H7 (cell line): ENCODE results near the gene NDST1. TPM values are rescaled to one million over a fixed set of nuclear protein-coding genes. Genes with fewer than 3 reads are reported as not detected.

Source experiments
- DNase-seq: peaks from one replicate; pipeline ENCODE4 v3.0.0; 2012
- H3K27me3 ChIP-seq: 2 replicates; pipeline ENCODE4 v1.6.0; 2011; ENCODE audit warnings: mild to moderate bottlenecking, low read length; ENCODE audit not compliant: control insufficient read depth, insufficient read depth
- H3K36me3 ChIP-seq: replicated peaks from 2 replicates; pipeline ENCODE4 v1.5.1; 2011; ENCODE audit warnings: low read length; ENCODE audit not compliant: control insufficient read depth, insufficient read depth
- H3K4me3 ChIP-seq: 2 replicates; pipeline ENCODE4 v1.5.1; 2011; ENCODE audit warnings: low read depth, mild to moderate bottlenecking, control low read depth, low read length, moderate library complexity; ENCODE audit not compliant: insufficient read depth
- total RNA-seq: library from RNA; depleted of rRNA; stranded (reverse); fragments of >200 nt; shearing (Covaris generic); gene quantifications from 2 replicates; pipeline ENCODE4 v1.2.3, GENCODE V29; 2014

Gene NDST1
- total RNA-seq, 1 experiment from 2014 or later, result 24.8 TPM

- Histone ChIP-seq H3K4me3 (no peak overlapping the region), H3K27me3 (no peaks in the 10 kb centered on the region), H3K36me3 (no peaks in the 10 kb centered on the region)
- DNase-seq, result no peak
These were observed 71.0 kb downstream of the NDST1 start for GRCh38 chr5:150578781-150579461.

GRCh38 chr5:150579462-150580400, 71.8 kb downstream of the NDST1 start:
- H3K36me3 ChIP-seq, result no peaks in the 10 kb centered on the region
- DNase-seq, result no peak

DNA sequence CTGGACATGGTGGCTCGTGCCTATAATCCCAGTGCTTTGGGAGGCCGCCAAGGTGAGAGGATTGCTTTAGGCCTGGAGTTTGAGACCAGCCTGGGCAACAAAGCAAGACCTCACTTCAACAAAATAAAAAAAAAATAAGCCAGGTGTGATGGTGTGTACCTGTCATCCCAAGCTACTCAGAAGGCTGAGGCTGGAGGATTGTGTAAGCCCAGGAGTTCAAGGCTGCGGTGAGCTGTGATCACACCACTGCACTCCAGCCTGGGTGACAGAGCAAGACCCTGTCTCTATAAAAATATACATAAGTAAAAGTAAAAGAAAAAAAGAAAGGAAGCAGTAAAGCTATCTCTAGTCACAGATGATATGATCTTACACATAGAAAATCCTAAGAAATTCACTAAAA, 73.0 kb downstream of the NDST1 start:
- H3K4me3 ChIP-seq, result no peak overlapping the region
- no peaks in the 10 kb centered on the region for H3K27me3 ChIP-seq
- DNase-seq, result no peak
- H3K36me3 ChIP-seq, result no peaks in the 10 kb centered on the region

More at GRCh38 chr5:150579462-150580400, 71.8 kb downstream of the NDST1 start:
- no peaks in the 10 kb centered on the region for H3K27me3 ChIP-seq
- no peak overlapping the region for H3K4me3 ChIP-seq

DNA sequence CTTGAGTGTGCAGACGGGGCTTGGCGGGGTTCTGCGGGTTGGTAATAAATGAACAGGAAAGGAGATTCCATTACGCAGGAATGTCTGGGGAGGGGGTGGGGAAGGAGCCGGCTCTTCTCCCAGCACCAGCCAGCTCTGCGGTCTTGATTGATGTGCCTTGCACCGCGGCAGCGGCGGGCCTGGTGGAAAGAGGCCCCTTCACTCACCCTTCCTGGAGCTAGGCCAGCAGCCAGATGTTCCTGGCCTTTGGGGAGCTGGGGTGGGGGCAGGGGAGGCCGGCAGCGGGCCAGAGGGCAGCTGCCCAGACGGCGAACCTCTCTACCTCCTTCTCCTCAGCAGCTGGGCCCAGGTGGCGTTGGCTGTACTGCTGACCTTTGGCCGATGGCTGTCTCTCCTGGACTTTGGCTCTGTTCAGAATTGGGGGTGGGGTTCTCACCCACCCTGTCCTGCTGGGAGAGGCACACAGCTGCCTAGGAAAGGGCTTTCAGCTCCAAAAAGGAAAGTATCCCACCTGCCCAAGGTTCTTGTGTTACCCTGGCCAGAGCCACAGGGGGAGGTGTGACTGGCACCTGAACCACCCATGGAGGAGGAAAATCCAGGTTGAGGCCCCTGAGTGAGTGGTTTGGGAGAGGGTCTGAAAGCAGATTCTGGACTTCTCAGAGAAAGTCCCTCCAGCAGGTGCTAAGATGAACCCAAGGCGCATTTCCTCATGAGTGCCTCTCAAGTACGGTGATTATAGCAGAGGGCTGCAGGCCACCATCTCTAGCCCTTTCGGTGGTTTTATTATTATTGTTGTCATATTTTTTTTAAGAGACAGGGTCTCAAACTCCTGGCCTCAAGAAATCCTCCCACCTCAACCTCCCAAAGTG, 74.5 kb downstream of the NDST1 start:
- DNase-seq, result no peak
- no peak overlapping the region for H3K4me3 ChIP-seq
- H3K27me3 ChIP-seq, result no peaks in the 10 kb centered on the region; the same call in 1 of the 2 replicates
- no peaks in the 10 kb centered on the region for H3K36me3 ChIP-seq

GRCh38 chr5:150583541-150584225, 75.8 kb downstream of the NDST1 start:
- Histone ChIP-seq H3K36me3 (no peaks in the 10 kb centered on the region), H3K27me3 (no peaks in the 10 kb centered on the region; the same call in 1 of the 2 replicates), H3K4me3 (no peak overlapping the region)
- no peak for DNase-seq

- Histone ChIP-seq H3K27me3 (no peaks in the 10 kb centered on the region; the same call in 1 of the 2 replicates), H3K4me3 (no peak overlapping the region), H3K36me3 (no peaks in the 10 kb centered on the region)
- no peak for DNase-seq
These were observed 76.8 kb downstream of the NDST1 start for GRCh38 chr5:150584556-150585335.

DNA sequence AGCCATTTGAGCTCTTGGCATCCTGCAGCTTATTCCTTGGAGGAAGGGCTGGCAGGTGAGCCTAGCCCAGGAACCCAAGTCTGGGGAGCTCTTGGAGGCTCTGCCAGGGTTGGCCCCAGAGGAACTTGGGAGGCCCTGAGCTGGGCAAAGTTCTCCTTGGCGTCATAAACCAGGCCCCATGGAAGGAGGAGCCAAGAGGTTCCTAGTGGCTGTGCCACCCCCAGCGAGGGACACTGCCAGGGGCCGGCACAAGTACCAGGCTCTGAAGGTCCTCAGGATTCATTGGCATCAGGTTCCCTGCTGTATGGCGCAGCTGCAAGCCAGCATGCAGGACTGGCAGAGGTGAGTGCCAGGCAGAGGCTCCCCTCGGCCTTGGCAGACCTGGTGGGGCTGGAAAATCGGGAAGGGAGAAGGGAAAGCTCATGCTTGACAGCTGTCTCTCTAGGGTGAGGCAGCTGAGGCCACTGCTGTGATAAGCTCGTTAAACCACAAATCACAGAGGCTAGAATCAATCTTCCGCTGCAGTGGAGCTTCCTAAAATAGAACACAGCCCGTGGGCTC, 77.9 kb downstream of the NDST1 start:
- Histone ChIP-seq H3K27me3 (no peaks in the 10 kb centered on the region; the same call in 1 of the 2 replicates), H3K36me3 (no peaks in the 10 kb centered on the region), H3K4me3 (no peak overlapping the region)
- DNase-seq, result no peak

GRCh38 chr5:150587016-150587415, 79.1 kb downstream of the NDST1 start:
- H3K4me3 ChIP-seq, result no peak overlapping the region
- H3K27me3 ChIP-seq, result no peaks in the 10 kb centered on the region; the same call in 1 of the 2 replicates
- H3K36me3 ChIP-seq, result no peaks in the 10 kb centered on the region
- DNase-seq, result no peak

- Histone ChIP-seq H3K27me3 (no peaks in the 10 kb centered on the region; the same call in 1 of the 2 replicates), H3K4me3 (no peak overlapping the region), H3K36me3 (no peaks in the 10 kb centered on the region)
- no peak for DNase-seq
These were observed 80.1 kb downstream of the NDST1 start for GRCh38 chr5:150587856-150588595.

DNA sequence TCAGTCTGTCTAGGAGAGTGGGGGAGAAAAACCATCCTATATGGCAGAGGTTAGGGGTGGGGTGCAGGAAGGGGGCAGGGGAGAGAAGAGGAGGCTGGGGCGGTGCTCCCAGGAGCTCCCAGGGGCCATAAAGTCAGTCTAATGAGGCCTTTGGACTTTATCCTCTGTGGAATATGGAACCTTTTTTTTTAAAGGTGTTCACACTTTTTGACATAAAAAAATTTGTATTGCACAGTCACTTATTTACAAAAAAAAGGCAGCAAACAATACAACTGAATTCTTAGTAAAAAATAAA, 80.6 kb downstream of the NDST1 start:
- Histone ChIP-seq H3K36me3 (no peaks in the 10 kb centered on the region), H3K4me3 (no peak overlapping the region), H3K27me3 (no peaks in the 10 kb centered on the region; the same call in 1 of the 2 replicates)
- DNase-seq, result no peak

DNA sequence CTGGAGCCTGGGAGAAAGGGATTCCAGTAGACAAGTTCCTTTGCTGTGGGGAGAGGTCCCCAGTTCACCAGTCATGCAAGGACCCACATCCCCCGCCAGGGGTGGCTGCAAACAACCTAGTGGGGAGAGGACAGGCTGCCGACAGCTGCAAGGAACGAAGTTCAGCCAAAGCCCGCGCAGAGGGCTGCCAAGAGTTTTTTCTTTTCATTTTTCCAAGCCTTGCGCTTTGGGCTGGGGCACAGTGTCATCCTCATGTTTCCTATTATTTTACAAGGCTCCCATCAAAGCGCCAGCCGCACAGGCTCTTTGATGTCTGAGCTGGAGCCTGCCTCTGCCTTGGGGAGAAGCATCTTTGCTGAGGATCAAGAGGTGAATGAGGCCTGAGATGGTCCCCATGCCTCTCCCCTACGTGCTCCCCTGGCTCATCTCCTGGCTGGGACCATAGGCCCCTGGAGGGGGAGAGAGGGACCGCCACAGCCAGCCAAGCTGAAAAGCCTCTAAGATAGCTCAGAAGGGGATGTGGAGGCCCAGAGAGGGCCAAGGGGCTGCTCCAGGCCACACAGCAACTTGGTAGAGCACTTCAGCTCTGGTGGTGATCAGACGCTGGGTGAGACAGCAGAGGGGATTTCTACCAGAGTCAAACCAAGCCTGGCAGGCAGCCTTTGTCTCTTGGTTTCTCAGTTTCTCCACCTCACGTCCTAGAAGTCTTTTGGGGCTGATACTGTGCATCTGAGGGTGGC, 82.1 kb downstream of the NDST1 start:
- DNase-seq, result peak; percentile 86
- H3K36me3 ChIP-seq, result no peaks in the 10 kb centered on the region
- H3K4me3 ChIP-seq, result no peak overlapping the region
- no peaks in the 10 kb centered on the region; the same call in 1 of the 2 replicates for H3K27me3 ChIP-seq
